Neural cell (in vitro differentiated cells): ENCODE data around the gene NBL1. TPM values are rescaled to one million over a fixed set of nuclear protein-coding genes. Genes with fewer than 3 reads are reported as not detected.

Experiments
- H2AFZ ChIP-seq: fragments of 200-600, 300-800 bp; sonication (generic), shearing (Covaris generic); 2 replicates; pipeline ENCODE4 v1.6.0; 2014; ENCODE audit warnings: low read depth, mild to moderate bottlenecking, antibody characterized with exemption, low read length, moderate library complexity
- H3F3A ChIP-seq: fragments of 200-600 bp; shearing (Covaris generic); 2 replicates; pipeline ENCODE4 v1.6.1; 2016; ENCODE audit warnings: mild to moderate bottlenecking, moderate library complexity, mixed read lengths, antibody characterized with exemption, low read length; ENCODE audit not compliant: insufficient read depth, poor library complexity, severe bottlenecking
- H3K27ac ChIP-seq: fragments of 200-600, 300-800 bp; sonication (generic), shearing (Covaris generic); 2 replicates; pipeline ENCODE4 v1.5.1; 2014; ENCODE audit warnings: mild to moderate bottlenecking, low read length, moderate library complexity
- H3K27me3 ChIP-seq: fragments of 300-800, 200-600 bp; sonication (generic), shearing (Covaris generic); 2 replicates; pipeline ENCODE4 v1.6.0; 2014; ENCODE audit warnings: mild to moderate bottlenecking, low read depth, low read length, moderate library complexity; ENCODE audit not compliant: insufficient read depth
- H3K36me3 ChIP-seq: fragments of 300-800, 200-600 bp; sonication (generic), shearing (Covaris generic); 2 replicates; pipeline ENCODE4 v1.5.1; 2014; ENCODE audit warnings: mild to moderate bottlenecking, antibody characterized with exemption, low read length, moderate library complexity; ENCODE audit not compliant: insufficient read depth
- H3K4me2 ChIP-seq: fragments of 300-800, 200-600 bp; sonication (generic), shearing (Covaris generic); 2 replicates; pipeline ENCODE4 v1.6.0; 2014; ENCODE audit warnings: mild to moderate bottlenecking, low read length
- H3K4me3 ChIP-seq: fragments of 300-800, 200-600 bp; sonication (generic), shearing (Covaris generic); 2 replicates; pipeline ENCODE4 v1.5.1; 2014; ENCODE audit warnings: mild to moderate bottlenecking, low read length, moderate library complexity
- H3K79me2 ChIP-seq: fragments of 200-600 bp; shearing (Covaris generic); replicated peaks from 2 replicates; pipeline ENCODE4 v1.6.0; 2014; ENCODE audit warnings: mild to moderate bottlenecking, low read length, moderate library complexity; ENCODE audit not compliant: insufficient read depth
- H3K9ac ChIP-seq: fragments of 300-800, 200-600 bp; sonication (generic), shearing (Covaris generic); 2 replicates; pipeline ENCODE4 v1.6.1; 2016; ENCODE audit warnings: mild to moderate bottlenecking, low read length, mixed read lengths
- H3K9me2 ChIP-seq: fragments of 200-600 bp; shearing (Covaris generic); 2 replicates; pipeline ENCODE4 v1.6.1; 2016; ENCODE audit warnings: mild to moderate bottlenecking, low read length, mixed read lengths; ENCODE audit not compliant: insufficient read depth
- H3K9me3 ChIP-seq: fragments of 200-600, 300-800 bp; sonication (generic), shearing (Covaris generic); 2 replicates; pipeline ENCODE4 v1.6.1; 2016; ENCODE audit warnings: mild to moderate bottlenecking, mixed run types, low read length, moderate library complexity, mixed read lengths
- H4K20me1 ChIP-seq: fragments of 200-600 bp; shearing (Covaris generic); 2 replicates; pipeline ENCODE4 v1.6.1; 2016; ENCODE audit warnings: mild to moderate bottlenecking, mixed run types; ENCODE audit not compliant: insufficient read depth
- EP300 ChIP-seq: fragments of 450-650 bp; conservative IDR thresholded peaks from 2 replicates; pipeline ENCODE4 v1.6.1; 2014; ENCODE audit warnings: antibody characterized with exemption, mild to moderate bottlenecking, moderate library complexity; ENCODE audit not compliant: poor library complexity, severe bottlenecking
- EZH2 ChIP-seq: fragments of 200-600, 300-800 bp; shearing (Covaris generic), sonication (generic); IDR thresholded peaks from 2 replicates; pipeline ENCODE4 v1.6.1; 2014; ENCODE audit warnings: antibody characterized with exemption, low read length, borderline replicate concordance, mild to moderate bottlenecking; ENCODE audit not compliant: insufficient read depth, poor library complexity, severe bottlenecking
- MXI1 ChIP-seq: fragments of 450-650 bp; conservative IDR thresholded peaks from 2 replicates; pipeline ENCODE4 v1.6.1; 2014; ENCODE audit warnings: antibody characterized with exemption, mild to moderate bottlenecking; ENCODE audit not compliant: poor library complexity, severe bottlenecking
- POLR2AphosphoS5 ChIP-seq: IDR thresholded peaks from 2 replicates; pipeline ENCODE4 v1.6.1; 2012
- RAD21 ChIP-seq: fragments of 450-650 bp; conservative IDR thresholded peaks from 2 replicates; pipeline ENCODE4 v1.6.1; 2014; ENCODE audit warnings: antibody characterized with exemption, mild to moderate bottlenecking, moderate library complexity
- SMC3 ChIP-seq: fragments of 450-650 bp; conservative IDR thresholded peaks from 2 replicates; pipeline ENCODE4 v1.6.1; 2014; ENCODE audit warnings: antibody characterized with exemption, mild to moderate bottlenecking, moderate library complexity; ENCODE audit not compliant: poor library complexity
- TAF1 ChIP-seq: IDR thresholded peaks from 2 replicates; pipeline ENCODE4 v1.6.1; 2012; ENCODE audit warnings: low read depth
- polyA plus RNA-seq: library from polyadenylated mRNA; depleted of rRNA; stranded (reverse); fragments of >200 nt; gene quantifications from 2 replicates; pipeline ENCODE4 v1.2.3, GENCODE V29; 2014
- TF ChIP-seq, protein P1 (sequence below): fragments of 450-650 bp; IDR thresholded peaks from 2 replicates; pipeline ENCODE4 v1.5.1; 2014; ENCODE audit warnings: antibody characterized with exemption, mild to moderate bottlenecking, moderate library complexity; ENCODE audit not compliant: poor library complexity, severe bottlenecking
- TF ChIP-seq, protein P2 (sequence below): IDR thresholded peaks from 2 replicates; pipeline ENCODE4 v1.6.1; 2012; ENCODE audit warnings: borderline replicate concordance

NBL1 gene
- polyA plus RNA-seq, 1 donor from 2014 or later = 9.9 TPM

GRCh38 chr1:19651141-19651737 is 7.1 kb downstream of the NBL1 start:
- Histone ChIP-seq H3K9me2 (no peaks in the 10 kb centered on the region), H3K27ac (no peak overlapping the region), H3K9me3 (no peaks in the 10 kb centered on the region), H3K4me3 (no peak overlapping the region), H2AFZ (no peak overlapping the region), H3K27me3 (no peaks in the 10 kb centered on the region), H3K79me2 (no peaks in the 10 kb centered on the region), H3K36me3 (no peaks in the 10 kb centered on the region), H3K9ac (no peak overlapping the region), H3F3A (no peaks in the 10 kb centered on the region), H4K20me1 (no peaks in the 10 kb centered on the region), H3K4me2 (no peak overlapping the region)
- TF ChIP-seq, protein P1, sequence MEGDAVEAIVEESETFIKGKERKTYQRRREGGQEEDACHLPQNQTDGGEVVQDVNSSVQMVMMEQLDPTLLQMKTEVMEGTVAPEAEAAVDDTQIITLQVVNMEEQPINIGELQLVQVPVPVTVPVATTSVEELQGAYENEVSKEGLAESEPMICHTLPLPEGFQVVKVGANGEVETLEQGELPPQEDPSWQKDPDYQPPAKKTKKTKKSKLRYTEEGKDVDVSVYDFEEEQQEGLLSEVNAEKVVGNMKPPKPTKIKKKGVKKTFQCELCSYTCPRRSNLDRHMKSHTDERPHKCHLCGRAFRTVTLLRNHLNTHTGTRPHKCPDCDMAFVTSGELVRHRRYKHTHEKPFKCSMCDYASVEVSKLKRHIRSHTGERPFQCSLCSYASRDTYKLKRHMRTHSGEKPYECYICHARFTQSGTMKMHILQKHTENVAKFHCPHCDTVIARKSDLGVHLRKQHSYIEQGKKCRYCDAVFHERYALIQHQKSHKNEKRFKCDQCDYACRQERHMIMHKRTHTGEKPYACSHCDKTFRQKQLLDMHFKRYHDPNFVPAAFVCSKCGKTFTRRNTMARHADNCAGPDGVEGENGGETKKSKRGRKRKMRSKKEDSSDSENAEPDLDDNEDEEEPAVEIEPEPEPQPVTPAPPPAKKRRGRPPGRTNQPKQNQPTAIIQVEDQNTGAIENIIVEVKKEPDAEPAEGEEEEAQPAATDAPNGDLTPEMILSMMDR = peak; percentile 81
- no peak for TF ChIP-seq POLR2AphosphoS5
- TF ChIP-seq, protein P2, sequence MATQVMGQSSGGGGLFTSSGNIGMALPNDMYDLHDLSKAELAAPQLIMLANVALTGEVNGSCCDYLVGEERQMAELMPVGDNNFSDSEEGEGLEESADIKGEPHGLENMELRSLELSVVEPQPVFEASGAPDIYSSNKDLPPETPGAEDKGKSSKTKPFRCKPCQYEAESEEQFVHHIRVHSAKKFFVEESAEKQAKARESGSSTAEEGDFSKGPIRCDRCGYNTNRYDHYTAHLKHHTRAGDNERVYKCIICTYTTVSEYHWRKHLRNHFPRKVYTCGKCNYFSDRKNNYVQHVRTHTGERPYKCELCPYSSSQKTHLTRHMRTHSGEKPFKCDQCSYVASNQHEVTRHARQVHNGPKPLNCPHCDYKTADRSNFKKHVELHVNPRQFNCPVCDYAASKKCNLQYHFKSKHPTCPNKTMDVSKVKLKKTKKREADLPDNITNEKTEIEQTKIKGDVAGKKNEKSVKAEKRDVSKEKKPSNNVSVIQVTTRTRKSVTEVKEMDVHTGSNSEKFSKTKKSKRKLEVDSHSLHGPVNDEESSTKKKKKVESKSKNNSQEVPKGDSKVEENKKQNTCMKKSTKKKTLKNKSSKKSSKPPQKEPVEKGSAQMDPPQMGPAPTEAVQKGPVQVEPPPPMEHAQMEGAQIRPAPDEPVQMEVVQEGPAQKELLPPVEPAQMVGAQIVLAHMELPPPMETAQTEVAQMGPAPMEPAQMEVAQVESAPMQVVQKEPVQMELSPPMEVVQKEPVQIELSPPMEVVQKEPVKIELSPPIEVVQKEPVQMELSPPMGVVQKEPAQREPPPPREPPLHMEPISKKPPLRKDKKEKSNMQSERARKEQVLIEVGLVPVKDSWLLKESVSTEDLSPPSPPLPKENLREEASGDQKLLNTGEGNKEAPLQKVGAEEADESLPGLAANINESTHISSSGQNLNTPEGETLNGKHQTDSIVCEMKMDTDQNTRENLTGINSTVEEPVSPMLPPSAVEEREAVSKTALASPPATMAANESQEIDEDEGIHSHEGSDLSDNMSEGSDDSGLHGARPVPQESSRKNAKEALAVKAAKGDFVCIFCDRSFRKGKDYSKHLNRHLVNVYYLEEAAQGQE = no peak
- no peak for TF ChIP-seq MXI1
- peak; percentile 85 for TF ChIP-seq RAD21
- TF ChIP-seq SMC3 = peak; percentile 80

DNA sequence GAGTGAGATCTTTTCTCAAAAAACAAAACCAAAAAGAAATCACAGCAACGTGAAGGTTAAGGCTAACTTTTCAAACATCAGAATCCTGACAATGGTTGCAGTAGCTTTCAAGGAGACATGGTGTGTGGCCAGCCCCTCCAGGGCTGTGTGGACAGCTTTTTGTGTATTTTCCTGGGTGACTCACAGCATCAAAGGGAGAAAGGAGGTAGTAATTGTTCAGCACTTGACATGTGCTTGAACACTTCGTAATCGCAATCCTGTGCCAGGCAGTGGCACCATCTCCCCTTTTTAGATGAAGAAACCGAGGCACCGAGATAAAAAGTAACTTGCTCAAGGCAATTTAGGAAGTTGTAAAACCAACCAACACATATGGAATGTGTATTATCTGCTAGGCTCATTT is 10.3 kb downstream of the NBL1 start:
- Histone ChIP-seq H3K9me3 (no peaks in the 10 kb centered on the region), H3K9me2 (no peaks in the 10 kb centered on the region), H3K4me2 (no peak overlapping the region), H3K9ac (no peak overlapping the region), H3K27ac (no peak overlapping the region), H2AFZ (no peak overlapping the region), H4K20me1 (no peaks in the 10 kb centered on the region), H3K36me3 (no peaks in the 10 kb centered on the region), H3K79me2 (no peaks in the 10 kb centered on the region), H3K4me3 (no peak overlapping the region), H3K27me3 (no peaks in the 10 kb centered on the region), H3F3A (no peaks in the 10 kb centered on the region)
- TF ChIP-seq EZH2 = no peak
- TF ChIP-seq POLR2AphosphoS5 = no peak
- no peak for TF ChIP-seq EP300
- TF ChIP-seq MXI1 = no peak
- TF ChIP-seq RAD21 = no peak
- TF ChIP-seq TAF1 = no peak
- TF ChIP-seq SMC3 = no peak
- TF ChIP-seq, protein P1 = no peak
- TF ChIP-seq, protein P2 = no peak
